H1 (cell line): ENCODE data around the gene DLST. TPM values are rescaled to one million over a fixed set of nuclear protein-coding genes. Genes with fewer than 3 reads are reported as not detected.

ENCODE experiments used
- ATF2 ChIP-seq: IDR thresholded peaks from 2 replicates; pipeline ENCODE4 v1.6.1; 2012; ENCODE audit warnings: low read length, inconsistent platforms
- CTBP2 ChIP-seq: IDR thresholded peaks from 2 replicates; pipeline ENCODE4 v1.7.0; 2011; ENCODE audit warnings: borderline replicate concordance, mild to moderate bottlenecking, moderate library complexity, mixed read lengths, low read length; ENCODE audit not compliant: insufficient read depth, insufficient read length
- SRF ChIP-seq: IDR thresholded peaks from 2 replicates; pipeline ENCODE4 v1.6.1; 2011; ENCODE audit warnings: mild to moderate bottlenecking, low read depth, low read length, moderate library complexity
- polyA plus RNA-seq, 7 experiments: library from polyadenylated mRNA; depleted of rRNA in 3 of 7; stranded (reverse) in 5 of 7; unstranded in 2 of 7; fragments of >200 nt in 5 of 7; fragments of 200-250 nt in 2 of 7; gene quantifications; 1 replicate in 5 of 7; 2 replicates in 1 of 7; 4 replicates in 1 of 7; pipeline versions ENCODE4 v1.2.1 to v1.2.3, GENCODE V29; 2011 to 2013; ENCODE audit warnings: missing spikeins in 2 of 7, mixed read lengths in 2 of 7
- total RNA-seq: library from RNA; stranded (reverse); fragmentation: NEBNext Ultra II Directional; extraction: Animal tissue kit (Norgen Biotek cat#: 25700); gene quantifications from 2 replicates; pipeline ENCODE4 v1.2.1, GENCODE V29; 2021
- TF ChIP-seq, protein P1 (sequence below): fragments of 300-600 bp; sonication (generic); IDR thresholded peaks from 2 replicates; pipeline ENCODE4 v1.7.1; 2012; ENCODE audit warnings: low read length, moderate library complexity, mild to moderate bottlenecking, inconsistent platforms; ENCODE audit not compliant: insufficient replicate concordance

Gene DLST
- total and polyA plus RNA-seq, 2 of the 8 experiments (the other 6 are each of a cell fraction or from before 2014, with no cell fraction given): 96.5 to 117 TPM

DNA sequence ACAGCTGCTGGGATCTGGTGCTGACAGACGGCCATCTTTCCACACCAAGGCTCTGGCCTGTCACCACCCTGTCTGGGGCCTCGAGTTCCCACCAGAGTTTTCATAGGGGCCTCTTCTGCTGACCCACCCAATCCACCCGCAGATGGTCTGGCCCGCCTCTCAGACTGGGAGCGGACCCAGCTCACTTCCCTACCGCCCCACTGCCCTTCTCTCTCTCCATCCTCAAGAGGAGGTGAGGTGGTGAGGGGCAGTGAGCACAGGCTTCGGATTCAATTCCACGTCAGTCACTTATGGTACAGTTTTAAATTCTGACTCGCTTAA is 53.6 kb downstream of the DLST start (continued):
- TF ChIP-seq, protein P1, sequence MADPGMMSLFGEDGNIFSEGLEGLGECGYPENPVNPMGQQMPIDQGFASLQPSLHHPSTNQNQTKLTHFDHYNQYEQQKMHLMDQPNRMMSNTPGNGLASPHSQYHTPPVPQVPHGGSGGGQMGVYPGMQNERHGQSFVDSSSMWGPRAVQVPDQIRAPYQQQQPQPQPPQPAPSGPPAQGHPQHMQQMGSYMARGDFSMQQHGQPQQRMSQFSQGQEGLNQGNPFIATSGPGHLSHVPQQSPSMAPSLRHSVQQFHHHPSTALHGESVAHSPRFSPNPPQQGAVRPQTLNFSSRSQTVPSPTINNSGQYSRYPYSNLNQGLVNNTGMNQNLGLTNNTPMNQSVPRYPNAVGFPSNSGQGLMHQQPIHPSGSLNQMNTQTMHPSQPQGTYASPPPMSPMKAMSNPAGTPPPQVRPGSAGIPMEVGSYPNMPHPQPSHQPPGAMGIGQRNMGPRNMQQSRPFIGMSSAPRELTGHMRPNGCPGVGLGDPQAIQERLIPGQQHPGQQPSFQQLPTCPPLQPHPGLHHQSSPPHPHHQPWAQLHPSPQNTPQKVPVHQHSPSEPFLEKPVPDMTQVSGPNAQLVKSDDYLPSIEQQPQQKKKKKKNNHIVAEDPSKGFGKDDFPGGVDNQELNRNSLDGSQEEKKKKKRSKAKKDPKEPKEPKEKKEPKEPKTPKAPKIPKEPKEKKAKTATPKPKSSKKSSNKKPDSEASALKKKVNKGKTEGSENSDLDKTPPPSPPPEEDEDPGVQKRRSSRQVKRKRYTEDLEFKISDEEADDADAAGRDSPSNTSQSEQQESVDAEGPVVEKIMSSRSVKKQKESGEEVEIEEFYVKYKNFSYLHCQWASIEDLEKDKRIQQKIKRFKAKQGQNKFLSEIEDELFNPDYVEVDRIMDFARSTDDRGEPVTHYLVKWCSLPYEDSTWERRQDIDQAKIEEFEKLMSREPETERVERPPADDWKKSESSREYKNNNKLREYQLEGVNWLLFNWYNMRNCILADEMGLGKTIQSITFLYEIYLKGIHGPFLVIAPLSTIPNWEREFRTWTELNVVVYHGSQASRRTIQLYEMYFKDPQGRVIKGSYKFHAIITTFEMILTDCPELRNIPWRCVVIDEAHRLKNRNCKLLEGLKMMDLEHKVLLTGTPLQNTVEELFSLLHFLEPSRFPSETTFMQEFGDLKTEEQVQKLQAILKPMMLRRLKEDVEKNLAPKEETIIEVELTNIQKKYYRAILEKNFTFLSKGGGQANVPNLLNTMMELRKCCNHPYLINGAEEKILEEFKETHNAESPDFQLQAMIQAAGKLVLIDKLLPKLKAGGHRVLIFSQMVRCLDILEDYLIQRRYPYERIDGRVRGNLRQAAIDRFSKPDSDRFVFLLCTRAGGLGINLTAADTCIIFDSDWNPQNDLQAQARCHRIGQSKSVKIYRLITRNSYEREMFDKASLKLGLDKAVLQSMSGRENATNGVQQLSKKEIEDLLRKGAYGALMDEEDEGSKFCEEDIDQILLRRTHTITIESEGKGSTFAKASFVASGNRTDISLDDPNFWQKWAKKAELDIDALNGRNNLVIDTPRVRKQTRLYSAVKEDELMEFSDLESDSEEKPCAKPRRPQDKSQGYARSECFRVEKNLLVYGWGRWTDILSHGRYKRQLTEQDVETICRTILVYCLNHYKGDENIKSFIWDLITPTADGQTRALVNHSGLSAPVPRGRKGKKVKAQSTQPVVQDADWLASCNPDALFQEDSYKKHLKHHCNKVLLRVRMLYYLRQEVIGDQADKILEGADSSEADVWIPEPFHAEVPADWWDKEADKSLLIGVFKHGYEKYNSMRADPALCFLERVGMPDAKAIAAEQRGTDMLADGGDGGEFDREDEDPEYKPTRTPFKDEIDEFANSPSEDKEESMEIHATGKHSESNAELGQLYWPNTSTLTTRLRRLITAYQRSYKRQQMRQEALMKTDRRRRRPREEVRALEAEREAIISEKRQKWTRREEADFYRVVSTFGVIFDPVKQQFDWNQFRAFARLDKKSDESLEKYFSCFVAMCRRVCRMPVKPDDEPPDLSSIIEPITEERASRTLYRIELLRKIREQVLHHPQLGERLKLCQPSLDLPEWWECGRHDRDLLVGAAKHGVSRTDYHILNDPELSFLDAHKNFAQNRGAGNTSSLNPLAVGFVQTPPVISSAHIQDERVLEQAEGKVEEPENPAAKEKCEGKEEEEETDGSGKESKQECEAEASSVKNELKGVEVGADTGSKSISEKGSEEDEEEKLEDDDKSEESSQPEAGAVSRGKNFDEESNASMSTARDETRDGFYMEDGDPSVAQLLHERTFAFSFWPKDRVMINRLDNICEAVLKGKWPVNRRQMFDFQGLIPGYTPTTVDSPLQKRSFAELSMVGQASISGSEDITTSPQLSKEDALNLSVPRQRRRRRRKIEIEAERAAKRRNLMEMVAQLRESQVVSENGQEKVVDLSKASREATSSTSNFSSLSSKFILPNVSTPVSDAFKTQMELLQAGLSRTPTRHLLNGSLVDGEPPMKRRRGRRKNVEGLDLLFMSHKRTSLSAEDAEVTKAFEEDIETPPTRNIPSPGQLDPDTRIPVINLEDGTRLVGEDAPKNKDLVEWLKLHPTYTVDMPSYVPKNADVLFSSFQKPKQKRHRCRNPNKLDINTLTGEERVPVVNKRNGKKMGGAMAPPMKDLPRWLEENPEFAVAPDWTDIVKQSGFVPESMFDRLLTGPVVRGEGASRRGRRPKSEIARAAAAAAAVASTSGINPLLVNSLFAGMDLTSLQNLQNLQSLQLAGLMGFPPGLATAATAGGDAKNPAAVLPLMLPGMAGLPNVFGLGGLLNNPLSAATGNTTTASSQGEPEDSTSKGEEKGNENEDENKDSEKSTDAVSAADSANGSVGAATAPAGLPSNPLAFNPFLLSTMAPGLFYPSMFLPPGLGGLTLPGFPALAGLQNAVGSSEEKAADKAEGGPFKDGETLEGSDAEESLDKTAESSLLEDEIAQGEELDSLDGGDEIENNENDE: no peak
- no peak for TF ChIP-seq ATF2
- no peak for TF ChIP-seq SRF
- TF ChIP-seq CTBP2: no peak
